Activated effector memory CD4-positive, alpha-beta T cell treated with anti-CD3 and anti-CD28 coated beads, Interleukin-2, amount 50 U/mL, for 16 hours (primary cell): ENCODE measurements around the gene MTG1.
A peak's percentile ranks its signal among the peaks of the same experiment; 100 is the strongest.
"Not testable (repeated sequence)": the region's sequence is repeated elsewhere in the genome, so short reads cannot be mapped to it uniquely, and the experiment has no call there.

Experiments used
- DNase-seq: peaks from one replicate; pipeline ENCODE4 v3.0.0-alpha.2; 2020

The MTG1 gene

GRCh38 chr10:133401981-133402725 is 8.2 kb downstream of the MTG1 start:
- peak; percentile 60 for DNase-seq

GRCh38 chr10:133403359-133403758 is 9.4 kb downstream of the MTG1 start:
- DNase-seq, result peak; percentile 24

- DNase-seq, result no peak
These were observed 9.8 kb downstream of the MTG1 start for GRCh38 chr10:133403784-133404183.

- no peak for DNase-seq
These were observed 11.3 kb downstream of the MTG1 start for GRCh38 chr10:133405272-133405671.

- peak; percentile 22 for DNase-seq
These were observed 12.0 kb downstream of the MTG1 start for GRCh38 chr10:133405844-133406527.

- DNase-seq, result no peak
These were observed 17.8 kb downstream of the MTG1 start for GRCh38 chr10:133411523-133412380.

- DNase-seq, result no peak
These were observed 18.4 kb downstream of the MTG1 start for GRCh38 chr10:133412381-133412711.

- peak; percentile 49 for DNase-seq
These were observed 20.4 kb downstream of the MTG1 start for GRCh38 chr10:133414401-133414800.

- DNase-seq, result no peak
These were observed 21.8 kb downstream of the MTG1 start for GRCh38 chr10:133415752-133416151.

- DNase-seq, result no peak
These were observed 24.5 kb downstream of the MTG1 start for GRCh38 chr10:133418289-133418993.

GRCh38 chr10:133419211-133419950 is 25.4 kb downstream of the MTG1 start:
- DNase-seq, result no peak

GRCh38 chr10:133420028-133420427 is 26.1 kb downstream of the MTG1 start:
- peak; percentile 59 for DNase-seq

GRCh38 chr10:133420579-133420978 is 26.6 kb downstream of the MTG1 start:
- no peak for DNase-seq

- peak; percentile 58 for DNase-seq
These were observed 27.6 kb downstream of the MTG1 start for GRCh38 chr10:133421336-133422222.

GRCh38 chr10:133422223-133422806 is 28.4 kb downstream of the MTG1 start:
- DNase-seq, result no peak

GRCh38 chr10:133422807-133423771 is 29.1 kb downstream of the MTG1 start:
- DNase-seq, result peak; percentile 58

GRCh38 chr10:133424102-133424501 is 30.1 kb downstream of the MTG1 start:
- peak; percentile 55 for DNase-seq

GRCh38 chr10:133424601-133425000 is 30.6 kb downstream of the MTG1 start, which contains the start of gene SPRN:
Gene SPRN (minus strand): TSS chr10:133424625. CDS start chr10:133423681, 944 bp downstream.
- peak; percentile 57 for DNase-seq

GRCh38 chr10:133429571-133429970 is 35.6 kb downstream of the MTG1 start:
- DNase-seq, result not testable (repeated sequence)
